ENCODE measurements around the gene SORCS2.

GRCh38 chr4:7678318-7678852 lies 486.0 kb downstream of the SORCS2 start:
- TF ChIP-seq ZNF274 (IDR thresholded peaks at IDR 0.05; ENCODE audit: low read depth, low read length): no peak
- no peak for TF ChIP-seq SUZ12 (IDR thresholded peaks at IDR 0.05; ENCODE audit: extremely low read depth, insufficient read depth, insufficient read length)
- TF ChIP-seq YY1 (IDR thresholded peaks at IDR 0.05; ENCODE audit: insufficient read depth, insufficient read length): no peak
